Measurements from ENCODE around the gene EPS8L2. TPM values are rescaled to one million over a fixed set of nuclear protein-coding genes. Genes with fewer than 3 reads are reported as not detected.

Gene EPS8L2
- total and polyA plus RNA-seq, 2 of the 8 experiments (the other 6 are each of a cell fraction or from before 2014, with no cell fraction given): 38.5 to 57.0 TPM

DNA sequence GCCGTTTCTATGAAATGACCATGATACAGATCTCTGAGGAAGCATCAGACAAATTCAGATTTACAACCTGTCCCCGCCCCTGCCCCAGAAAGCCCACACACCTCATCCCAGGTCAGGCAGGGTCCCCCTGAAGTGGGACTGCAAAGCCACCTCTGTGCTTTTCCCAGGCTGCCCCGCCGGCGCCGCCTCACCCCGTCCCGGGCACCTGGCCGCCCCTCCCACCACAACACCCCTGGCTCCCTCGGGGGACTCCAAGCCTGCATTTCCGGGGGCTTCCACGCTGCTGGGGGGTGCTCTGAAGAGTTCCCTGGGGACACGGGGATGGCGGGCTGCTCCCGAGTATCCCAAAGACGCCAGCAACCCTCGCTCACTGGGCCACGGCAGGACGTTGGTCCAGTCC lies 45.8 kb upstream of the EPS8L2 start:
- no peak overlapping the region for H3K9ac ChIP-seq (replicated peaks in 1 of 4; ENCODE audit: extremely low read depth in 1 of 4, low read depth in 3 of 4, low read length in 3 of 4)
- H2AK5ac ChIP-seq (ENCODE audit: low read depth, low read length): no peak overlapping the region
- FAIRE-seq (no peak), DNase-seq (ENCODE audit: low read depth in 1 of 2, low spot score in 2 of 2) (no peak)
- H2BK12ac ChIP-seq (ENCODE audit: low read depth, low read length): no peak overlapping the region
- no peak overlapping the region for H4K8ac ChIP-seq (ENCODE audit: extremely low read depth, insufficient read depth, low read length)
- no peak overlapping the region for H2BK20ac ChIP-seq (ENCODE audit: low read length)
- no peaks in the 10 kb centered on the region for H3K23me2 ChIP-seq (ENCODE audit: low read depth, low read length)
- H2AFZ ChIP-seq (ENCODE audit: low read length): no peak overlapping the region
- H2BK5ac ChIP-seq (ENCODE audit: low read depth, low read length): no peak overlapping the region
- H2BK15ac ChIP-seq (ENCODE audit: low read length): no peak overlapping the region
- no peak overlapping the region for H3K27ac ChIP-seq (ENCODE audit: low read depth, low read length)
- H3K4ac ChIP-seq (replicated peaks; ENCODE audit: insufficient read length, low read depth, low read length): no peak overlapping the region
- no peak overlapping the region for H4K5ac ChIP-seq (ENCODE audit: insufficient read length, low read depth, low read length)
- no peak overlapping the region for H3K4me2 ChIP-seq (ENCODE audit: insufficient read depth in 1 of 2, low read depth in 2 of 2, low read length in 2 of 2)
- H3K9me3 ChIP-seq (ENCODE audit: insufficient read depth in 2 of 2, low read depth in 1 of 2, low read length in 1 of 2): peaks cover 0 to 4% of the 10 kb centered on the region in 2 experiments; a peak in 1 of 4 replicates
- no peak overlapping the region for H2BK120ac ChIP-seq (replicated peaks; ENCODE audit: low read depth, low read length)
- peaks cover 2 to 16% (median 2%) of the 10 kb centered on the region in 4 experiments; a peak in 4 of 8 replicates for H3K36me3 ChIP-seq (ENCODE audit: control insufficient read depth in 2 of 4, insufficient read depth in 4 of 4, low read length in 3 of 4)
- no peak overlapping the region for H3K18ac ChIP-seq (ENCODE audit: extremely low read depth, low read length)
- ChIA-PET CTCF (ENCODE audit: partially characterized antibody) (interaction anchor here (0.7 to 4.1 kb wide), 10 partner anchors 13 to 115 kb away, joined by 3 to 24 read pairs (median 4); no protein-coding TSS in a partner anchor), POLR2A (ENCODE audit: partially characterized antibody) (interaction anchor here (0.8 to 1.1 kb wide), 2 partner anchors 9 to 22 kb away, joined by 3 read pairs; no protein-coding TSS in a partner anchor)
- H3K4me3 ChIP-seq (ENCODE audit: extremely low read depth in 1 of 4, insufficient read depth in 2 of 4, low read depth in 3 of 4, low read length in 4 of 4): no peak overlapping the region
- no peak overlapping the region for H3K23ac ChIP-seq (ENCODE audit: insufficient read length)
- no peaks in the 10 kb centered on the region; the same call in 1 of the 2 replicates for H3K79me1 ChIP-seq (ENCODE audit: low read depth, low read length)
- H3K56ac ChIP-seq (replicated peaks; ENCODE audit: insufficient read length, low read depth, low read length): no peak overlapping the region
- no peak overlapping the region for H4K91ac ChIP-seq (replicated peaks; ENCODE audit: insufficient read length, low read length)
- H4K20me1 ChIP-seq (replicated peaks in 1 of 2; ENCODE audit: control insufficient read depth in 1 of 2, insufficient read depth in 2 of 2, low read length in 2 of 2): peaks cover 5 to 8% of the 10 kb centered on the region in 2 experiments
- no peaks in the 10 kb centered on the region for H3K27me3 ChIP-seq (replicated peaks in 1 of 4; ENCODE audit: control insufficient read depth in 3 of 4, extremely low read depth in 1 of 4, insufficient read depth in 3 of 4, low read length in 3 of 4)
- H3K4me1 ChIP-seq (replicated peaks in 1 of 4; ENCODE audit: control insufficient read depth in 3 of 4, insufficient read depth in 4 of 4, low read length in 3 of 4): no peaks in the 10 kb centered on the region
- H3K79me2 ChIP-seq (ENCODE audit: control insufficient read depth in 1 of 2, insufficient read depth in 2 of 2, low read length in 2 of 2): no peaks in the 10 kb centered on the region; a peak in 1 of 4 replicates
- 94% methylated on average over 13 of the region's 19 CpGs; no CpG with 5 or more reads in 1 of the 2 experiments for WGBS, 2 experiments (ENCODE audit: extremely low coverage in 1 of 2, insufficient coverage in 1 of 2, insufficient read length in 1 of 2, insufficient replicate concordance in 2 of 2, low coverage in 1 of 2, low lambda C conversion rate in 2 of 2, missing lambda C conversion rate in 1 of 2)
- H3K14ac ChIP-seq (ENCODE audit: insufficient read length): no peak overlapping the region
- TF ChIP-seq CBX8 (IDR thresholded peaks at IDR 0.05; ENCODE audit: borderline replicate concordance, low read depth, low read length) (no peak), TCF12 (IDR thresholded peaks at IDR 0.05; ENCODE audit: low read depth, low read length) (no peak), HDAC2 (IDR thresholded peaks at IDR 0.05; ENCODE audit: borderline replicate concordance in 1 of 2, low read depth in 2 of 2, low read length in 2 of 2) (no peak), HDAC6 (IDR thresholded peaks at IDR 0.05; ENCODE audit: low read depth, low read length) (no peak), SP1 (IDR thresholded peaks at IDR 0.05; ENCODE audit: low read depth, low read length) (no peak), BRCA1 (IDR thresholded peaks at IDR 0.05; ENCODE audit: low read depth, low read length) (no peak), TAF7 (optimal IDR thresholded peaks at IDR 0.05; ENCODE audit: borderline replicate concordance, low read depth, low read length) (no peak), SP2 (IDR thresholded peaks at IDR 0.05; ENCODE audit: low read length) (no peak), POLR2AphosphoS5 (IDR thresholded peaks at IDR 0.05; ENCODE audit: low read depth, low read length) (no peak), MAFK (IDR thresholded peaks at IDR 0.05; ENCODE audit: low read depth, low read length) (no peak)
- TF ChIP-seq, protein P1, sequence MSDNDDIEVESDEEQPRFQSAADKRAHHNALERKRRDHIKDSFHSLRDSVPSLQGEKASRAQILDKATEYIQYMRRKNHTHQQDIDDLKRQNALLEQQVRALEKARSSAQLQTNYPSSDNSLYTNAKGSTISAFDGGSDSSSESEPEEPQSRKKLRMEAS (IDR thresholded peaks at IDR 0.05): no peak
- TF ChIP-seq, protein P2, sequence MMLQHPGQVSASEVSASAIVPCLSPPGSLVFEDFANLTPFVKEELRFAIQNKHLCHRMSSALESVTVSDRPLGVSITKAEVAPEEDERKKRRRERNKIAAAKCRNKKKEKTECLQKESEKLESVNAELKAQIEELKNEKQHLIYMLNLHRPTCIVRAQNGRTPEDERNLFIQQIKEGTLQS (IDR thresholded peaks at IDR 0.05; ENCODE audit: insufficient read depth, low read depth, low read length): no peak

Data from H1 (cell line).